Activated CD8-positive, alpha-beta memory T cell treated with anti-CD3 and anti-CD28 coated beads, Interleukin-2, amount 10 ng/mL, durations not matched to agents 7 days and 5 days (primary cell): ENCODE measurements around the gene DOCK6. TPM values are rescaled to one million over a fixed set of nuclear protein-coding genes. Genes with fewer than 3 reads are reported as not detected.
A peak's percentile ranks its signal among the peaks of the same experiment; 100 is the strongest.

Experiments used
- ATAC-seq: fragments of 150-1000 bp; cut with Tn5 transposase; one replicate; pipeline ENCODE4 v1.10.0; 2021; ENCODE audit warnings: moderate library complexity
- CTCF ChIA-PET: fragments of 350-600 bp; sonication (Branson Sonifier 250); formaldehyde crosslinking; loops from one replicate; lab custom pipeline; 2021; ENCODE audit warnings: antibody characterized with exemption; lab: Charles Lee
- DNase-seq: peaks from one replicate; pipeline ENCODE4 v3.0.0-alpha.2; 2020
- H3K27ac Mint-ChIP-seq: one replicate; pipeline ENCODE4 v1.8.0; 2021; ENCODE audit warnings: mild to moderate bottlenecking, mixed read lengths
- H3K27me3 Mint-ChIP-seq: one replicate; pipeline ENCODE4 v1.8.0; 2021; ENCODE audit warnings: mixed read lengths
- H3K36me3 Mint-ChIP-seq: one replicate; pipeline ENCODE4 v1.8.0; 2021; ENCODE audit warnings: mild to moderate bottlenecking, mixed read lengths
- H3K4me1 Mint-ChIP-seq: one replicate; pipeline ENCODE4 v1.8.0; 2021; ENCODE audit warnings: mixed read lengths
- H3K4me3 Mint-ChIP-seq: one replicate; pipeline ENCODE4 v1.8.0; 2021; ENCODE audit warnings: mild to moderate bottlenecking, moderate library complexity, mixed read lengths
- H3K9me3 Mint-ChIP-seq: one replicate; pipeline ENCODE4 v1.8.0; 2022; ENCODE audit warnings: low read depth, mixed read lengths
- total RNA-seq, 2 experiments: library from RNA; stranded (reverse); gene quantifications; one replicate each; pipeline ENCODE4 v1.2.3, GENCODE V29; 2021

DOCK6 gene
- total RNA-seq, 2 experiments from 2014 or later = 0.58 to 0.70 TPM

GRCh38 chr19:11202488-11203193 lies 59.7 kb downstream of the DOCK6 start:
- ATAC-seq (no peak), DNase-seq (no peak)
- Mint-ChIP-seq H3K9me3 (no peaks in the 10 kb centered on the region), H3K27ac (no peak overlapping the region), H3K4me3 (no peak overlapping the region), H3K36me3 (no peaks in the 10 kb centered on the region), H3K4me1 (peaks cover 2% of the 10 kb centered on the region), H3K27me3 (peaks cover 9% of the 10 kb centered on the region)
- CTCF ChIA-PET = interaction anchor here (1.2 kb wide), 1 partner anchor 64 kb away, joined by 4 read pairs; no protein-coding TSS in a partner anchor

- Mint-ChIP-seq H3K4me1 (peaks cover 5% of the 10 kb centered on the region), H3K27me3 (peaks cover 9% of the 10 kb centered on the region), H3K4me3 (no peak overlapping the region), H3K9me3 (no peaks in the 10 kb centered on the region), H3K27ac (no peak overlapping the region), H3K36me3 (no peaks in the 10 kb centered on the region)
- ATAC-seq = no peak
- no peak for DNase-seq
- CTCF ChIA-PET = no interaction called here
Observed at GRCh38 chr19:11201791-11202190, 60.5 kb downstream of the DOCK6 start.

- H3K4me3 Mint-ChIP-seq = no peak overlapping the region
- peaks cover 5% of the 10 kb centered on the region for H3K4me1 Mint-ChIP-seq
- peaks cover 14% of the 10 kb centered on the region for H3K27me3 Mint-ChIP-seq
- H3K9me3 Mint-ChIP-seq = no peaks in the 10 kb centered on the region
- no peak for ATAC-seq
- no peaks in the 10 kb centered on the region for H3K36me3 Mint-ChIP-seq
- no peak overlapping the region for H3K27ac Mint-ChIP-seq
- CTCF ChIA-PET = no interaction called here
- no peak for DNase-seq
Observed at GRCh38 chr19:11200931-11201330, 61.4 kb downstream of the DOCK6 start.

- no peaks in the 10 kb centered on the region for H3K9me3 Mint-ChIP-seq
- H3K27ac Mint-ChIP-seq = no peak overlapping the region
- no peaks in the 10 kb centered on the region for H3K36me3 Mint-ChIP-seq
- DNase-seq (no peak), ATAC-seq (no peak)
- peaks cover 17% of the 10 kb centered on the region for H3K27me3 Mint-ChIP-seq
- CTCF ChIA-PET = no interaction called here
- peaks cover 9% of the 10 kb centered on the region for H3K4me1 Mint-ChIP-seq
- no peak overlapping the region for H3K4me3 Mint-ChIP-seq
Observed at GRCh38 chr19:11200015-11200574, 62.2 kb downstream of the DOCK6 start.

- peaks cover 17% of the 10 kb centered on the region for H3K27me3 Mint-ChIP-seq
- no peak for ATAC-seq
- no peak overlapping the region for H3K27ac Mint-ChIP-seq
- H3K36me3 Mint-ChIP-seq = no peaks in the 10 kb centered on the region
- no peak overlapping the region for H3K4me3 Mint-ChIP-seq
- no peak for DNase-seq
- H3K9me3 Mint-ChIP-seq = no peaks in the 10 kb centered on the region
- H3K4me1 Mint-ChIP-seq = peaks cover 9% of the 10 kb centered on the region
- CTCF ChIA-PET = no interaction called here
Observed at GRCh38 chr19:11199517-11199916, 62.8 kb downstream of the DOCK6 start.

GRCh38 chr19:11198769-11199424 lies 63.4 kb downstream of the DOCK6 start:
- Mint-ChIP-seq H3K9me3 (no peaks in the 10 kb centered on the region), H3K4me3 (no peak overlapping the region), H3K27ac (no peak overlapping the region), H3K4me1 (peaks cover 9% of the 10 kb centered on the region), H3K27me3 (peaks cover 17% of the 10 kb centered on the region), H3K36me3 (no peaks in the 10 kb centered on the region)
- DNase-seq = no peak
- CTCF ChIA-PET = interaction anchor here (1.0 to 1.6 kb wide), 2 partner anchors 164 to 262 kb away, joined by 3 to 7 read pairs; no protein-coding TSS in a partner anchor
- ATAC-seq = no peak

DNA sequence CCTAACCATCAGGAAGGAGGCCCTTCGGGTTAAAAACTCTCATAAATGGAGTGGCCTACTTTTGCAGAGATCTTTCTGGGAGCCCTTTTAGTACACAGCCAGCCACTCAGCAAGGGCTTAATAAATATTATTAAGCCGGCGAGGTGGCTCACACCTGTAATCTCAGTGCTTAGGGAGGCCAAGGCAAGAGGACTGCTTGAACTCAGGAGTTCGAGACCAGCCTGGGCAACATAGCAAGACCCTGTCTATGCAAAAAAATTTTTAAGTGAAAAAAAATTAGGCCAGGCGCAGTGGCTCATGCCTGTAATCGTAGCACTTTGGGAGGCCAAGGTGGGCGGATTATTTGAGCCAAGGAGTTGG lies 64.2 kb downstream of the DOCK6 start:
- H3K36me3 Mint-ChIP-seq = no peaks in the 10 kb centered on the region
- peak overlapping the region; percentile 61 for H3K4me3 Mint-ChIP-seq
- no peak overlapping the region for H3K27ac Mint-ChIP-seq
- no peaks in the 10 kb centered on the region for H3K9me3 Mint-ChIP-seq
- H3K27me3 Mint-ChIP-seq = peaks cover 17% of the 10 kb centered on the region
- no peak for DNase-seq
- peaks cover 9% of the 10 kb centered on the region for H3K4me1 Mint-ChIP-seq
- CTCF ChIA-PET = interaction anchor here (0.6 to 1.6 kb wide), 3 partner anchors 163 to 262 kb away, joined by 3 to 7 read pairs (median 3); no protein-coding TSS in a partner anchor
- no peak for ATAC-seq

GRCh38 chr19:11197291-11198174 lies 64.8 kb downstream of the DOCK6 start, which contains the start of gene KANK2:
Gene KANK2, minus strand, starts transcription at chr19:11197545. Its CDS starts 3,034 bp downstream, at chr19:11194511.
- ATAC-seq (peak; percentile 93), DNase-seq (peak; percentile 78)
- H3K27me3 Mint-ChIP-seq = peaks cover 17% of the 10 kb centered on the region
- no peak within 1 kb of the TSS for H3K27ac Mint-ChIP-seq
- no peaks in the 10 kb centered on the region for H3K9me3 Mint-ChIP-seq
- peak within 1 kb of the TSS; percentile 61 for H3K4me3 Mint-ChIP-seq
- CTCF ChIA-PET = interaction anchor here (0.6 to 1.6 kb wide), 2 partner anchors 162 to 186 kb away, joined by 3 to 7 read pairs; no protein-coding TSS in a partner anchor
- no peaks in the 10 kb centered on the region for H3K36me3 Mint-ChIP-seq
- peaks cover 9% of the 10 kb centered on the region for H3K4me1 Mint-ChIP-seq

DNA sequence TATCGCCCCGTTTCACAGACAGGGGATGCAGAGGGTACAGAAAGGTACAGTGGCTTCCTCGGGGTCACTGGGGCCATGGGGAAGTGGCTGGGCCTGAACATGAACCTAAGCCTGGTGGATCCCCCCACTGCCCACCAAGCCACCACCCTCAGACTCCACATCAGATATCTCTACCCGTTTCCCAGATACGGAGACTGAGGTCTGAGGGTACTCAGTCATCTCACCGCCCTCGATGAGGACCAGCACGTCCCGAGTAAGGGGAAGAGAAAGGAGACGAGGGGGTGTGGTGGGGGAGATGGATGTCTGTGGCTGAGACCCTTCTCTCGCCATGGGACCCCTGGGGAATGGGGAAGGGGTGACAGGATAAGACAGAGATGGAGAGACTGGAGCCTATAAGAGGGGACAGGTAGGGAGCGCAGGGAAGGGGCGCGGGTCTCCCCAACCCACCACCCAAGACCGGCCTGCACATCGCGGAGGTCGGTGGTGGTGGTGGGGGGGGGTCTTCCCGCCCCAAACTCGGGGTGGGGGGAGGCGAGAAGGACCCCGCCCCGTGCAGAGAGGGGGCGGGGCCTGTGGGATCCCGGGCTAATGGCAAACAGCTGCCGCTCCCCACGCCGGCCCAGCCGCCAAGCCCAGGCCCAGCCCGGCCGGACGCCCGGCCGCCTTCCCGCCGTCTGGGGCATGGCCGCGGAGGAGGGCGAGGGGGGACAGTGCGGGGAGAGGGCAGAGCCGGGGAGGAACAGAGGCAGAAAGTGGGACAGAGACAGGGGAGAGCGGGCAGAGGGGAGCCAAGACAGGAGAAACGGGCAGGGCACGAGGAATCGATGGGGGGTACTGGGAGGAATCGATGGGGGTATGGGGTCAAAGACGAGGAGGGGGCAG lies 65.7 kb downstream of the DOCK6 start:
- H3K27ac Mint-ChIP-seq = no peak overlapping the region

DNA sequence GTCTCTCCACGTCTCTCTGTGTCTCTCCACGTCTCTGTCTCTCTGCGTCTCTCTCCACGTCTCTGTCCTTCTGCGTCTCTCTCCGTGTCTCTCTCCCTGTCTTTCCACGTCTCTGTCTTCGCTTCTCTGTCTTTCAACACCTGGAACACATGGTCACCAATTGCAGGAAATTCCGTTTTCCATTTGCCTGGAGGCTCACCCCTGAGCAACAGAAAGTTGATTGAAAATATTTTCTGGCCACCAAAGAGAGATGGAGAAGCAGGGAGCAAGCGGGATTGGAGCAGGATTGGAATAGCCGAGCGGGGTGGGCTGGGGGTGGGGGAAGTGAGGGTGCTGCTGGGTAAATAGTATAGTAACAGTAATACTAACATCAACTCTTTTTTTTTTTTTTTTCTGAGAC lies 66.6 kb downstream of the DOCK6 start:
- Mint-ChIP-seq H3K4me3 (no peak overlapping the region), H3K36me3 (no peaks in the 10 kb centered on the region), H3K9me3 (no peaks in the 10 kb centered on the region), H3K4me1 (peaks cover 9% of the 10 kb centered on the region), H3K27ac (no peak overlapping the region), H3K27me3 (peaks cover 17% of the 10 kb centered on the region)
- DNase-seq = no peak
- ATAC-seq = no peak
- CTCF ChIA-PET = no interaction called here

More for the DNA sequence above, 65.7 kb downstream of the DOCK6 start:
- DNase-seq (no peak), ATAC-seq (peak; percentile 4)
- Mint-ChIP-seq H3K27me3 (peaks cover 17% of the 10 kb centered on the region), H3K4me1 (peaks cover 9% of the 10 kb centered on the region), H3K36me3 (no peaks in the 10 kb centered on the region), H3K9me3 (no peaks in the 10 kb centered on the region), H3K4me3 (peak overlapping the region; percentile 53)
- CTCF ChIA-PET = no interaction called here

DNA sequence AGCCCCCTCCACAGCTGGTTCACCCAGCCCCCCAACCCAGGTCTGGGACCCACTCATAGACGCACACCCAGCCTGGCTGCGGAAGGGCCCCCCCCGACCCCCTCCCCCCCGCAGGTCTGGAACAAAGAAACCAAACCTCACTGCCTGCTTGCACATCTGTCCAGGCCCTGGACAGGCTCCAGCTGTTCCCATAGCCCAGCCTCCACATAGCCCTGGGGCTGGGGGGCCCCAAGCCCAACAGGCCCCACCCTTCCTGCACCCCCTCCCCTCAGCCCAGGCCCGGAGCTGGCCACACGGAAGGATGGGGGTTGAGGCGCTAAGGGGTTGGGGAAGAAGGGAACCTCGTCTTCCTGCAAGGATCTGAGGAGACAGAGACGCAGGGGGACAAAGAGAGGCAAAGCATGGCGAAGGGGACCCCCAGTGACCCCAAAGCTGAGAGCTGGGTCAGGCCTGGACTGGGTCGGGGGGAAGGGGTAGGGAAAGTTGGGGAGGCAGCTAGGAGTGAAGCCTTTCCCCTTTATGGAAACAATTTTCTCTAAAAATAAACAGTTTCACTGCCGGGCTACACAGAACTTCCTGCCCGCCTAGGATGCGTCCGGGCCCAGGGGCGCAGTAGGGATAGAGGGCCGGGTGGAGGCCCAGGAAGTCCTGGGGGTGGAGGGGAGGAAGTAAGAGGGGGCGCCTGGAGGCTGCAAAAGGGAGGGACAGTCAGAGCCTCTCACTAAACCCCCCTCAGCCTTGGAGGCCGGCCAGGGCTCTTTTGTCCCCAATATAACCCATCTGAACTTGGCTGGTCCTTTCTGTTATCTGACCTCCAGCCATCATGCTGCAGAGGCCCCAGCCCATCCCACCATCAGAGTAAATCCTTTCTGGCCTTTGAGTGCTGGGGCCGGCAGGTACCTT lies 67.4 kb downstream of the DOCK6 start:
- no peaks in the 10 kb centered on the region for H3K36me3 Mint-ChIP-seq
- no peak overlapping the region for H3K27ac Mint-ChIP-seq
- no peak for DNase-seq
- CTCF ChIA-PET = no interaction called here
- no peak for ATAC-seq
- peaks cover 17% of the 10 kb centered on the region for H3K27me3 Mint-ChIP-seq
- peaks cover 9% of the 10 kb centered on the region for H3K4me1 Mint-ChIP-seq
- no peaks in the 10 kb centered on the region for H3K9me3 Mint-ChIP-seq
- H3K4me3 Mint-ChIP-seq = no peak overlapping the region
